A549 (cell line): ENCODE measurements around the gene COQ8B.

ENCODE experiments used
- CEBPB ChIP-seq, 2 experiments: fragments of >200 bp in 1 of 2; sonication (Bioruptor Twin) in 1 of 2; formaldehyde crosslinking in 1 of 2; IDR thresholded peaks; 2 replicates each; pipeline ENCODE4 v1.6.1; 2012 to 2016
- CHD2 ChIP-seq: fragments of 150-350 bp; IDR thresholded peaks from 2 replicates; pipeline ENCODE4 v1.6.1; 2014; ENCODE audit warnings: low read length; ENCODE audit not compliant: partially characterized antibody
- EP300 ChIP-seq, 2 experiments: fragments of >200 bp; sonication (Bioruptor Twin); formaldehyde crosslinking; IDR thresholded peaks; 2 replicates in 1 of 2; 3 replicates in 1 of 2; pipeline ENCODE4 v1.6.1; 2016 to 2017
- JUNB ChIP-seq: fragments of >200 bp; sonication (Bioruptor Twin); formaldehyde crosslinking; IDR thresholded peaks from 2 replicates; pipeline ENCODE4 v1.6.1; 2016
- MYC ChIP-seq: IDR thresholded peaks from 2 replicates; pipeline ENCODE4 v1.6.1; 2012; ENCODE audit warnings: mild to moderate bottlenecking, inconsistent platforms, low read length, improper control_type of control experiment, borderline replicate concordance
- PHF8 ChIP-seq: fragments of 200-600 bp; sonication (generic); IDR thresholded peaks from 2 replicates; pipeline ENCODE4 v1.6.1; 2016; ENCODE audit warnings: low read depth, mild to moderate bottlenecking, antibody characterized with exemption, moderate library complexity, borderline replicate concordance
- POLR2A ChIP-seq: IDR thresholded peaks from 2 replicates; pipeline ENCODE4 v1.6.1; 2012; ENCODE audit warnings: mild to moderate bottlenecking, low read length
- RARB ChIP-seq: fragments of 250-450 bp; sonication (Bioruptor Pico); IDR thresholded peaks from 2 replicates; pipeline ENCODE4 v1.8.0; 2021; ENCODE audit warnings: mild to moderate bottlenecking, moderate library complexity
- SMC3 ChIP-seq: fragments of >200 bp; sonication (Bioruptor Twin); formaldehyde crosslinking; IDR thresholded peaks from 3 replicates; pipeline ENCODE4 v1.6.1; 2018; ENCODE audit warnings: inconsistent platforms
- TP53 ChIP-seq: fragments of 250-450 bp; sonication (Bioruptor Pico); IDR thresholded peaks from 2 replicates; pipeline ENCODE4 v1.5.0; 2021; ENCODE audit warnings: mild to moderate bottlenecking, moderate library complexity
- TF ChIP-seq, protein P1 (sequence below): fragments of 200-600 bp; sonication (generic); IDR thresholded peaks from 2 replicates; pipeline ENCODE4 v1.6.1; 2016; ENCODE audit warnings: antibody characterized with exemption, mild to moderate bottlenecking, moderate library complexity
- TF ChIP-seq, protein P2 (sequence below): fragments of >200 bp; sonication (Bioruptor Twin); formaldehyde crosslinking; IDR thresholded peaks from 3 replicates; pipeline ENCODE4 v1.5.1; 2016

DNA sequence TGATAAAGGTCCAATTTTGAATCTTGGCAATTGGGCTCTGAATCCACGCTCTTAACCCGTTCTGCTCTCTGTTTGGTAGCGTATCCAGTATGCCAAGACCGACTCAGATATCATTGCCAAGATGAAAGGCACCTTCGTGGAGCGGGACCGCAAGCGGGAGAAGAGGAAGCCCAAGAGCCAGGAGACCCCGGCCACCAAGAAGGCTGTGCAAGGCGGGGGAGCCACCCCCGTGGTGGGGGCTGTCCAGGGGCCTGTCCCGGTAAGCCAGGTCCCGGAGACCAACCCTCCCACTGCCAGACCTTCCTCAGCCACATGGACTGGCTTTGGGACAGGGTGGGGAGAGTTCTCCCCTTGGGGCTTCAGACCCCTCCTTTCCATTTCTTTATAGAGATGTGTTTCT lies 42.7 kb upstream of the COQ8B start:
- TF ChIP-seq CEBPB (IDR thresholded peaks at IDR 0.05) = no peak
- no peak for TF ChIP-seq SMC3
- no peak for TF ChIP-seq RARB
- TF ChIP-seq, protein P1, sequence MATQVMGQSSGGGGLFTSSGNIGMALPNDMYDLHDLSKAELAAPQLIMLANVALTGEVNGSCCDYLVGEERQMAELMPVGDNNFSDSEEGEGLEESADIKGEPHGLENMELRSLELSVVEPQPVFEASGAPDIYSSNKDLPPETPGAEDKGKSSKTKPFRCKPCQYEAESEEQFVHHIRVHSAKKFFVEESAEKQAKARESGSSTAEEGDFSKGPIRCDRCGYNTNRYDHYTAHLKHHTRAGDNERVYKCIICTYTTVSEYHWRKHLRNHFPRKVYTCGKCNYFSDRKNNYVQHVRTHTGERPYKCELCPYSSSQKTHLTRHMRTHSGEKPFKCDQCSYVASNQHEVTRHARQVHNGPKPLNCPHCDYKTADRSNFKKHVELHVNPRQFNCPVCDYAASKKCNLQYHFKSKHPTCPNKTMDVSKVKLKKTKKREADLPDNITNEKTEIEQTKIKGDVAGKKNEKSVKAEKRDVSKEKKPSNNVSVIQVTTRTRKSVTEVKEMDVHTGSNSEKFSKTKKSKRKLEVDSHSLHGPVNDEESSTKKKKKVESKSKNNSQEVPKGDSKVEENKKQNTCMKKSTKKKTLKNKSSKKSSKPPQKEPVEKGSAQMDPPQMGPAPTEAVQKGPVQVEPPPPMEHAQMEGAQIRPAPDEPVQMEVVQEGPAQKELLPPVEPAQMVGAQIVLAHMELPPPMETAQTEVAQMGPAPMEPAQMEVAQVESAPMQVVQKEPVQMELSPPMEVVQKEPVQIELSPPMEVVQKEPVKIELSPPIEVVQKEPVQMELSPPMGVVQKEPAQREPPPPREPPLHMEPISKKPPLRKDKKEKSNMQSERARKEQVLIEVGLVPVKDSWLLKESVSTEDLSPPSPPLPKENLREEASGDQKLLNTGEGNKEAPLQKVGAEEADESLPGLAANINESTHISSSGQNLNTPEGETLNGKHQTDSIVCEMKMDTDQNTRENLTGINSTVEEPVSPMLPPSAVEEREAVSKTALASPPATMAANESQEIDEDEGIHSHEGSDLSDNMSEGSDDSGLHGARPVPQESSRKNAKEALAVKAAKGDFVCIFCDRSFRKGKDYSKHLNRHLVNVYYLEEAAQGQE = no peak
- no peak for TF ChIP-seq PHF8
- no peak for TF ChIP-seq POLR2A
- TF ChIP-seq, protein P2, sequence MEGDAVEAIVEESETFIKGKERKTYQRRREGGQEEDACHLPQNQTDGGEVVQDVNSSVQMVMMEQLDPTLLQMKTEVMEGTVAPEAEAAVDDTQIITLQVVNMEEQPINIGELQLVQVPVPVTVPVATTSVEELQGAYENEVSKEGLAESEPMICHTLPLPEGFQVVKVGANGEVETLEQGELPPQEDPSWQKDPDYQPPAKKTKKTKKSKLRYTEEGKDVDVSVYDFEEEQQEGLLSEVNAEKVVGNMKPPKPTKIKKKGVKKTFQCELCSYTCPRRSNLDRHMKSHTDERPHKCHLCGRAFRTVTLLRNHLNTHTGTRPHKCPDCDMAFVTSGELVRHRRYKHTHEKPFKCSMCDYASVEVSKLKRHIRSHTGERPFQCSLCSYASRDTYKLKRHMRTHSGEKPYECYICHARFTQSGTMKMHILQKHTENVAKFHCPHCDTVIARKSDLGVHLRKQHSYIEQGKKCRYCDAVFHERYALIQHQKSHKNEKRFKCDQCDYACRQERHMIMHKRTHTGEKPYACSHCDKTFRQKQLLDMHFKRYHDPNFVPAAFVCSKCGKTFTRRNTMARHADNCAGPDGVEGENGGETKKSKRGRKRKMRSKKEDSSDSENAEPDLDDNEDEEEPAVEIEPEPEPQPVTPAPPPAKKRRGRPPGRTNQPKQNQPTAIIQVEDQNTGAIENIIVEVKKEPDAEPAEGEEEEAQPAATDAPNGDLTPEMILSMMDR = no peak
- TF ChIP-seq CHD2 = no peak
- no peak for TF ChIP-seq TP53 (CRISPR knock-in tag)
- TF ChIP-seq JUNB = no peak
- no peak for TF ChIP-seq EP300 (IDR thresholded peaks at IDR 0.05)
- TF ChIP-seq MYC = no peak
